Fibroblast of lung (primary cell): ENCODE measurements around the gene NADK. TPM values are rescaled to one million over a fixed set of nuclear protein-coding genes. Genes with fewer than 3 reads are reported as not detected.

Experiments
- DNase-seq, 2 donors: peaks; one replicate each; pipeline versions ENCODE4 v3.0.0 to v3.0.0-alpha.2; 2010; ENCODE audit warnings: low read depth in 2 of 2
- H2AFZ ChIP-seq: 2 replicates; pipeline ENCODE4 v1.5.1; 2012; ENCODE audit warnings: low read length, control low read depth, inconsistent platforms
- H3K27ac ChIP-seq: 2 replicates; pipeline ENCODE4 v1.5.1; 2011; ENCODE audit warnings: low read length, control low read depth; ENCODE audit not compliant: insufficient read depth
- H3K27me3 ChIP-seq: 2 replicates; pipeline ENCODE4 v1.5.1; 2011; ENCODE audit warnings: mild to moderate bottlenecking, low read length; ENCODE audit not compliant: control insufficient read depth, insufficient read depth
- H3K36me3 ChIP-seq: 2 replicates; pipeline ENCODE4 v1.5.1; 2011; ENCODE audit warnings: low read length; ENCODE audit not compliant: control insufficient read depth, insufficient read depth
- H3K4me1 ChIP-seq: 2 replicates; pipeline ENCODE4 v1.5.1; 2011; ENCODE audit warnings: low read length; ENCODE audit not compliant: control insufficient read depth, insufficient read depth; ENCODE audit errors: extremely low read depth
- H3K4me2 ChIP-seq: 2 replicates; pipeline ENCODE4 v1.5.1; 2011; ENCODE audit warnings: low read length, control low read depth; ENCODE audit not compliant: insufficient read depth; ENCODE audit errors: extremely low read depth
- H3K4me3 ChIP-seq, 4 experiments: fragments of 200-600 bp in 1 of 4; sonication (generic) in 1 of 4; replicated peaks in 1 of 4; 2 replicates each; pipeline ENCODE4 v1.5.1; 2011 to 2016; ENCODE audit warnings: low read length in 4 of 4, low read depth in 3 of 4, mild to moderate bottlenecking in 3 of 4, control low read depth in 2 of 4, inconsistent platforms in 1 of 4, mixed read lengths in 1 of 4; ENCODE audit not compliant: insufficient read depth in 1 of 4; ENCODE audit errors: control extremely low read depth in 1 of 4
- H3K79me2 ChIP-seq: 2 replicates; pipeline ENCODE4 v1.5.1; 2012; ENCODE audit warnings: mild to moderate bottlenecking, low read length, inconsistent platforms; ENCODE audit not compliant: control insufficient read depth, insufficient read depth
- H3K9ac ChIP-seq: 2 replicates; pipeline ENCODE4 v1.5.1; 2011; ENCODE audit warnings: mild to moderate bottlenecking, low read length, control low read depth; ENCODE audit not compliant: insufficient read depth
- H3K9me3 ChIP-seq: 2 replicates; pipeline ENCODE4 v1.5.1; 2012; ENCODE audit warnings: low read depth, low read length; ENCODE audit not compliant: control insufficient read depth, insufficient read depth
- H4K20me1 ChIP-seq: 2 replicates; pipeline ENCODE4 v1.5.1; 2011; ENCODE audit warnings: low read length; ENCODE audit not compliant: control insufficient read depth, insufficient read depth; ENCODE audit errors: extremely low read depth
- EZH2 ChIP-seq: IDR thresholded peaks from 2 replicates; pipeline ENCODE4 v1.5.1; 2012; ENCODE audit warnings: low read length, control low read depth, mild to moderate bottlenecking; ENCODE audit errors: missing control alignments
- polyA plus RNA-seq, 2 donors: library from polyadenylated mRNA; depleted of rRNA in 1 of 2; stranded (reverse) in 1 of 2; unstranded in 1 of 2; fragments of >200 nt; gene quantifications; 2 replicates each; pipeline ENCODE4 v1.2.1, GENCODE V29; 2011 to 2012; ENCODE audit warnings: missing spikeins in 1 of 2
- total RNA-seq: library from RNA; depleted of rRNA; stranded (reverse); fragments of >200 nt; gene quantifications from 2 replicates; pipeline ENCODE4 v1.2.1, GENCODE V29; 2014
- TF ChIP-seq, protein P1 (sequence below), 2 donors: IDR thresholded peaks in 1 of 2; conservative IDR thresholded peaks in 1 of 2; 1 replicate in 1 of 2; 2 replicates in 1 of 2; pipeline ENCODE4 v1.5.1; 2011 to 2012; ENCODE audit warnings: low read length in 2 of 2, control low read depth in 1 of 2, inconsistent platforms in 1 of 2, low read depth in 1 of 2, mild to moderate bottlenecking in 1 of 2

The NADK gene
- total and polyA plus RNA-seq, 2 donors (not counting 1 experiment from before 2014, with no cell fraction given) = 32.7 to 35.0 TPM

DNA sequence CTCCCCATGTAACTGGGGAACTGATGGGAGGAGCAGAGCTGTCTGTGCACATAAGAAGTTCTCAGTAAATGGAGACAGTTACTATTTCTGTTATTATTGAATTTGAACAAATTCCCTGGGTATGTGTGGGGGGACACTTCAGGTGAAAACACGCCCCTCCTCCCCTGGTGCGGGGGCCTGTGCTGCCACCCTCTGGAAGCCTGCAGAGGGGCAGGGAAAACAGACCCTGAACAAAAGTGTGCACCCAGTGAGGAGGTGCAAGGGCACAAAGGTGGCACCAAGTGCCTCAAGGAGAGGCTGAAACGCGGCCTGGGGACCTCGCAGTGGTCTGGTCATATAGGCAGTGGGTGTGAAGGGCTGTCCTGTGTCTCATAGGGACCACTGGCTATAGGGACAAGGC, 18.2 kb upstream of the NADK start:
- Histone ChIP-seq H3K27ac (no peak overlapping the region), H3K4me1 (no peaks in the 10 kb centered on the region), H3K36me3 (peaks cover 17% of the 10 kb centered on the region), H3K79me2 (peaks cover 44% of the 10 kb centered on the region), H3K27me3 (no peaks in the 10 kb centered on the region), H3K4me2 (no peak overlapping the region), H3K4me3 (no peak overlapping the region), H2AFZ (no peak overlapping the region), H3K9ac (no peak overlapping the region), H3K9me3 (no peaks in the 10 kb centered on the region), H4K20me1 (no peaks in the 10 kb centered on the region)
- DNase-seq = no peak
- TF ChIP-seq, protein P1, sequence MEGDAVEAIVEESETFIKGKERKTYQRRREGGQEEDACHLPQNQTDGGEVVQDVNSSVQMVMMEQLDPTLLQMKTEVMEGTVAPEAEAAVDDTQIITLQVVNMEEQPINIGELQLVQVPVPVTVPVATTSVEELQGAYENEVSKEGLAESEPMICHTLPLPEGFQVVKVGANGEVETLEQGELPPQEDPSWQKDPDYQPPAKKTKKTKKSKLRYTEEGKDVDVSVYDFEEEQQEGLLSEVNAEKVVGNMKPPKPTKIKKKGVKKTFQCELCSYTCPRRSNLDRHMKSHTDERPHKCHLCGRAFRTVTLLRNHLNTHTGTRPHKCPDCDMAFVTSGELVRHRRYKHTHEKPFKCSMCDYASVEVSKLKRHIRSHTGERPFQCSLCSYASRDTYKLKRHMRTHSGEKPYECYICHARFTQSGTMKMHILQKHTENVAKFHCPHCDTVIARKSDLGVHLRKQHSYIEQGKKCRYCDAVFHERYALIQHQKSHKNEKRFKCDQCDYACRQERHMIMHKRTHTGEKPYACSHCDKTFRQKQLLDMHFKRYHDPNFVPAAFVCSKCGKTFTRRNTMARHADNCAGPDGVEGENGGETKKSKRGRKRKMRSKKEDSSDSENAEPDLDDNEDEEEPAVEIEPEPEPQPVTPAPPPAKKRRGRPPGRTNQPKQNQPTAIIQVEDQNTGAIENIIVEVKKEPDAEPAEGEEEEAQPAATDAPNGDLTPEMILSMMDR (conservative IDR thresholded peaks at IDR 0.05 in 1 of 2, IDR thresholded peaks at IDR 0.05 in 1 of 2; ENCODE audit: low read depth in 1 of 2, low read length in 2 of 2) = no peak
- no peak for TF ChIP-seq EZH2

DNA sequence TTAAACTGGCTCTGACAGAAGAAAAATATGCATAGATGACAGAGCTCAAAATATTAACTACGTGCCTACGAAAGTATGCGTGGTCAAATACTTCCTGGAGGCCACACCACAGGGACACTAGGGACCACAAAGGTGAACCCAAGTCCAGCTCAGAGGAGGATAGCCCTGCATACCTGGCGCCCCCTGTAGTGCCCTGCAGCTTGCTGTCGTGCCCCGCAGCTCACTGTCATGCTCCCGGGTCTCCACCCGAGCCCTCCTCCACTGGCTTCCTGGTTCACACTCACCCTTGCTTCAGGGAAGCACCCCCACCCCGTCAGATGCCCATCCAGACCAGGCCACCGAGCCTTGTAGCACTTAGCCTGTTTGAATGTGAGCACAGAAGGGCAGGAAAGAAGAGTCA, 16.7 kb upstream of the NADK start:
- no peak for TF ChIP-seq EZH2
- TF ChIP-seq, protein P1 (conservative IDR thresholded peaks at IDR 0.05 in 1 of 2, IDR thresholded peaks at IDR 0.05 in 1 of 2; ENCODE audit: low read depth in 1 of 2, low read length in 2 of 2) = no peak
- Histone ChIP-seq H3K36me3 (peaks cover 25% of the 10 kb centered on the region), H3K27ac (no peak overlapping the region), H3K27me3 (no peaks in the 10 kb centered on the region), H3K4me2 (no peak overlapping the region), H3K4me1 (no peaks in the 10 kb centered on the region), H3K79me2 (peaks cover 37% of the 10 kb centered on the region), H3K9me3 (no peaks in the 10 kb centered on the region), H4K20me1 (no peaks in the 10 kb centered on the region), H3K4me3 (no peak overlapping the region), H3K9ac (no peak overlapping the region), H2AFZ (no peak overlapping the region)
- no peak for DNase-seq

DNA sequence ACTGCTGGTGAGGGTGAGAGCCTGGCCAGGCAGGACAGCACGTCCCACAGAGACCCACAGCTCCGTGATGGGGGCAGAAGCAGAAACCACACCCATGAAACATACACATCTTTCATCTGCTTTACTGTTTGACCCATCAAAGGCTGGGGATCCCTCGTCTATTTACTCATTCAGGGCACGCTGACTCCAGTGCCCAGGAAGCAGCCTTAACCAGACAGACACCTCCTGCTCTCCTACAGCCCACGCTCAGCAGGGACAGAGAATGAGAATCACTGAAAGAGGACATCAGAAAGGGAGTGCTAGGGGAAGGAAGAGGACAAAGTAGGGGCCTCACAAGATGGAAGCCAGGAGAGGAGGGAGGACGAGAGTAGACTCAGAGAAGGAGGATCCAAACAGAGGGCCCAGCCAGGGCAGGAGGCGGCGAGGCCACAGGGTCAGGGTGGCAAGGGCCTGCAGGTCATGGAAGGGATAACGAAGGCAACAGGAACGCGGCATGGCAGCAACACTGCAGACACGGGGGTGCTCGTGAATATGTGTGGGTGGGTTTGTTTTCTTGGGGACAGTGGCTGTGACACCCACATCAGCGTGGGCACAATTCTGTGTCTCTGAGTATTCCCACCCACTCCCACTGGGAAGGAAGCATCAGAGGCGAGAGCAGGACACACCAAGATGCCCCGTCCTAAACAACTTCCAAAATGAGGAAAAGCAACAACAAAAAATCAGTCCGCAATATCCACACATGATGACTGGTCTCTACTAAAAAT, 15.4 kb upstream of the NADK start:
- Histone ChIP-seq H3K27me3 (no peaks in the 10 kb centered on the region), H3K36me3 (peaks cover 33% of the 10 kb centered on the region), H3K4me1 (no peaks in the 10 kb centered on the region), H2AFZ (no peak overlapping the region), H3K27ac (no peak overlapping the region), H4K20me1 (no peaks in the 10 kb centered on the region), H3K9ac (no peak overlapping the region), H3K4me3 (no peak overlapping the region), H3K9me3 (no peaks in the 10 kb centered on the region), H3K79me2 (peaks cover 33% of the 10 kb centered on the region), H3K4me2 (no peak overlapping the region)
- TF ChIP-seq, protein P1 (conservative IDR thresholded peaks at IDR 0.05 in 1 of 2, IDR thresholded peaks at IDR 0.05 in 1 of 2; ENCODE audit: low read depth in 1 of 2, low read length in 2 of 2) = no peak
- TF ChIP-seq EZH2 = no peak
- no peak for DNase-seq
